Muscle of leg (tissue), 11 donors: Measurements from ENCODE around the gene C1QTNF12. TPM values are rescaled to one million over a fixed set of nuclear protein-coding genes. Genes with fewer than 3 reads are reported as not detected.
"Not testable (repeated sequence)": the region's sequence is repeated elsewhere in the genome, so short reads cannot be mapped to it uniquely, and the experiment has no call there.

Experiments used
- DNase-seq: peaks from one replicate; pipeline ENCODE4 v3.0.0; 2013
- H3K27ac ChIP-seq: one replicate; pipeline ENCODE4 v1.5.1; 2013; ENCODE audit warnings: mild to moderate bottlenecking, low read length, control low read depth
- H3K27me3 ChIP-seq: one replicate; pipeline ENCODE4 v1.6.1; 2013; ENCODE audit warnings: low read length; ENCODE audit not compliant: control insufficient read depth, insufficient read depth
- H3K36me3 ChIP-seq: one replicate; pipeline ENCODE4 v1.6.1; 2013; ENCODE audit warnings: low read length; ENCODE audit not compliant: control insufficient read depth, insufficient read depth
- H3K4me1 ChIP-seq: one replicate; pipeline ENCODE4 v1.6.1; 2013; ENCODE audit warnings: low read length; ENCODE audit not compliant: control insufficient read depth, insufficient read depth
- H3K4me3 ChIP-seq: one replicate; pipeline ENCODE4 v1.5.1; 2013; ENCODE audit warnings: low read length, control low read depth
- H3K9me3 ChIP-seq: replicated peaks from 2 replicates; pipeline ENCODE4 v1.6.1; 2013; ENCODE audit warnings: low read depth, low read length; ENCODE audit not compliant: control insufficient read depth
- WGBS: methylation state at CpG from one replicate; pipeline ENCODE4 v1.1.5; 2013; ENCODE audit warnings: missing lambda C conversion rate; ENCODE audit not compliant: insufficient coverage; 5-methylcytosine and 5-hydroxymethylcytosine counted together
- polyA plus RNA-seq, 8 donors: library from polyadenylated mRNA; unstranded; fragments of 120-200 nt; gene quantifications; one replicate each; pipeline versions ENCODE4 v1.2.1 to v1.2.3, GENCODE V29; 2013; ENCODE audit warnings: inconsistent platforms in 1 of 8, low replicate concordance in 1 of 8; ENCODE audit not compliant: insufficient read length in 8 of 8, insufficient read depth in 1 of 8
- total RNA-seq: library from RNA; stranded (reverse); fragments of 120-200 nt; gene quantifications from one replicate; pipeline ENCODE4 v1.2.4, GENCODE V29; 2013

The C1QTNF12 gene
- total and polyA plus RNA-seq, 9 donors, result 1.9 to 8.7 (median 4.8) TPM

DNA sequence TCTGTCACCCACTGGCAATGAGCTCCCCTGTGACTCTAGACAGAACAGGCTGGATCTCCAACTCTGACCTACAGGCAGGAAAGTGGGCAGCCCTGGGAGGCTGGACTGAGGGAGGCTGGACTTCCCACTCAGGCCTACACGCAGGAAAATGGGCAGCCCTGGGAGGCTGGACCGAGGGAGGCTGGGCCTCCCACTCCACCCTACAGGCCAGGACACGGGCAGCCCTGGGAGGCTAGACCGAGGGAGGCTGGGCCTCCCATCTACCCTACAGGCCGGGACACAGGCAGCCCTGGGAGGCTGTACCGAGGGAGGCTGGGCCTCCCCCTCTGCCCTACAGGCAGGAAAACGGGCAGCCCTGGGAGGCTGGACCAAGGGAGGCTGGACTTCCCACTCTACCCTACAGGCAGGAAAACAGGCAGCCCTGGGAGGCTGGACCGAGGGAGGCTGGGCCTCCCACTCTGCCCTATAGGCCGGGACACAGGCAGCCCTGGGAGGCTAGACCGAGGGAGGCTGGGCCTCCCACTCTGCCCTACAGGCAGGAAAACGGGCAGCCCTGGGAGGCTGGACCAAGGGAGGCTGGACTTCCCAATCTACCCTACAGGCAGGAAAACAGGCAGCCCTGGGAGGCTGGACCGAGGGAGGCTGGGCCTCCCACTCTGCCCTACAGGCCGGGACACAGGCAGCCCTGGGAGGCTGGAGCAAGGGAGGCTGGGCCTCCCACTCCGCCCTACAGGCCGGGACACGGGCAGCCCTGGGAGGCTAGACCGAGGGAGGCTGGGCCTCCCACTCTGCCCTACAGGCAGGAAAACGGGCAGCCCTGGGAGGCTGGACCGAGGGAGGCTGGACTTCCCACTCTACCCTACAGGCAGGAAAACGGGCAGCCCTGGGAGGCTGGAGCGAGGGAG, 1.7 kb upstream of the C1QTNF12 start:
- peaks cover 33% of the 10 kb centered on the region for H3K27me3 ChIP-seq
- H3K4me3 ChIP-seq, H3K27ac ChIP-seq, H3K9me3 ChIP-seq, DNase-seq: not testable (repeated sequence)
- peaks cover 20% of the 10 kb centered on the region for H3K4me1 ChIP-seq
- 92% methylated on average over 9 of the region's 21 CpGs for WGBS
- peaks cover 12% of the 10 kb centered on the region for H3K36me3 ChIP-seq

DNA sequence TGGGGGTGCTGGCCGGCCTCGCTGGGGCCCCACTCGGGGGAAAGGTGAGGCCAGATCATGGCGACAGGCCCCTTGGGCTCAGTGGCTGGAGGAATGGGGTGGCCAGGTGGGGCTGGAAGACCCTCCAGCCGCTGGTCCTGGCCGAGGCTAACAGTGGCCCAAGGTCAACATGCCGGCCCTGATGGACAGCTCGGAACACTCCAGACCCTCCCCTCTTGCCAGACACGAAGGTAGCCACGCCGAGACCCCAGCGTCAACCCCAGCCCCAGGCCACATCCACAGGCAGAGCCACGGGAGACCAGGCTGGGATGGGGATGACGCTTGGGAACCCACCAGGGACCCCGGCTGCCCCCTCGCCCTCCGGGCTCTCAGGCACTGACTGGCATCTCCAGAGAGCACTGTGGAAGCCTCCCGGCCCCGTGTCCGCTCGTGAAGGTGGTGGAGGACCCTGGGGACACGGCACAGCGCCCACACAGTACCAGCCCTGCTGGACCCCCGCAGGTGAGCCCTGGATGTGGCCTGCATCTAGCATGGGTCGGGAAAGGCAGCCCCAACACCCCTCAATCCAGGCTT, 905 bp upstream of the C1QTNF12 start:
- H3K36me3 ChIP-seq, result peaks cover 4% of the 10 kb centered on the region
- WGBS, result 46% methylated on average over 17 of the region's 25 CpGs
- no peak overlapping the region for H3K27ac ChIP-seq
- no peak for DNase-seq
- H3K27me3 ChIP-seq, result peaks cover 33% of the 10 kb centered on the region
- peaks cover 20% of the 10 kb centered on the region for H3K4me1 ChIP-seq
- no peaks in the 10 kb centered on the region for H3K9me3 ChIP-seq
- H3K4me3 ChIP-seq, result no peak overlapping the region

DNA sequence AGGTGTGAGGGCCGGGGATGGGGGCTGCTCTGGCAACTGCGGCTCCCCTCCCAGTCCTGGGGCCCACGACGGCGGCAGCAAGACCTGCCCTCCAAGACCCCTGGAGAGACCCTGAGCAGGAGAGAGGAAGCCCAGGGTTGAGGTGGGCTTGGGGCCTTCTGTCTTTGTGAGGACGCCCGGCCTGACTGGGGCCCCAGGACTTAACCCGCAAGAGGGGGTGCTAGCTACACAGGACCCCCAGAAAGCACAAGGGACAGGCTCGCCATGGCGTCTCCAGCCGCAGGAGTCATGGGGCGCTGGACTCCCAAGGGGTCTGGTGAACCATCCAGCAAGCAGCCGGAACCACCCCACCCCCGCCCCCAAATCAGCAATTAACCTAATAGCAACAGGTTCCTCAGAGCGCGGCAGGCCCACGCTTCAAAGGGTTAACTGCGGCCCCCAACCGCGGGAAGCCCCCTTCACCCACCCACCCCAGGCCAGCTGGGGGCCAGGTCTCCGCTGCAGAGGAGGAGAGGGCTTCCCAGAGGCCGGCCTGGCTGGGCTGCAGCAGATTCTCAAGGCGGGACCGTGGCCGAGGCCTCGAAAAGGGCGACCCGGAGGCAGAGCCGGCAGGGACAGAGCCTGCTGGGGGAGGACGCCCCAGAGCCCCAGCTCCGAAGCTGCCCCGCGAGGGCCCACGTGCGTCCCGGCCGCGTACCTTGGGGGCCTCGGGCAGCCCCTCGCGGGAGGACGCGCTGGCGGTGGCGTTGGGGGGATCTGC, 525 bp downstream of the C1QTNF12 start:
- H3K4me3 ChIP-seq, result no peak overlapping the region
- peaks cover 2% of the 10 kb centered on the region for H3K36me3 ChIP-seq
- no peaks in the 10 kb centered on the region for H3K9me3 ChIP-seq
- 20% methylated on average over 39 of the region's 45 CpGs for WGBS
- H3K4me1 ChIP-seq, result peaks cover 20% of the 10 kb centered on the region
- H3K27me3 ChIP-seq, result peaks cover 39% of the 10 kb centered on the region
- DNase-seq, result no peak
- H3K27ac ChIP-seq, result no peak overlapping the region

GRCh38 chr1:1245178-1245816, 1.2 kb downstream of the C1QTNF12 start:
- no peak for DNase-seq
- H3K27ac ChIP-seq, result no peak overlapping the region
- WGBS, result 45% methylated on average over 14 of the region's 23 CpGs
- H3K4me1 ChIP-seq, result peaks cover 20% of the 10 kb centered on the region
- no peaks in the 10 kb centered on the region for H3K36me3 ChIP-seq
- H3K9me3 ChIP-seq, result no peaks in the 10 kb centered on the region
- peaks cover 42% of the 10 kb centered on the region for H3K27me3 ChIP-seq
- H3K4me3 ChIP-seq, result no peak overlapping the region

DNA sequence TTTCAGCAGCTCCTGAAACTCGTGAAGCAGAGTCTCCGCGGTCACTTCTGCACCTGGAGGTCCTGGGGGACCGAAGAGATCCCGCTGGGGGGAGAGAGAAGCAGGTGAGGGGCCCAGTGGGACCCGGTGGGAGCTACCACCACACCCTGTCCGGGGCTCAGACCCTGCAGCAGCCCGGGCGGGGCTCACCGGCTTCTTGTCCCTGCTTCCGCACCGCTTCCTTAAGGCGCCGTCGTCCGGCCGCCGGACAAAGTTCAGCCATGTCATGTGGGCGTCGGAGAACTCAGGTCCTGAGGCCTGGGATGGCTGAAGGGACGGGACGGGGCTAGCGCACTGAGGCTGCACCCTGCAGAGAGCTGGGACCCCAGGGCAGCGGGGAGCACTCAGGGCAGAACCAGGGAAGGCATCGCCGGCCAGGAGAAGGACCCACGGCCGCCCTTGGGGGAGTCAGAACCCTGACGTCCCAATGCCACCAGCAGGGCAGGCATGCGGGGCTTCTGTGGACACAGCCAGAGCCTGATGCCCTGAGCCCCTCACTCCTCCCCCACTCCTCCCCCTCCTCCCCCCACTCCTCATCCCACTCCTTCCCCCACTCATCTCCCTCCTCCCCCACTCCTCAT, 2.2 kb downstream of the C1QTNF12 start:
- DNase-seq, result no peak
- WGBS, result 41% methylated on average over 27 of the region's 30 CpGs
- no peak overlapping the region for H3K27ac ChIP-seq
- peaks cover 28% of the 10 kb centered on the region for H3K4me1 ChIP-seq
- H3K36me3 ChIP-seq, result no peaks in the 10 kb centered on the region
- H3K9me3 ChIP-seq, result no peaks in the 10 kb centered on the region
- no peak overlapping the region for H3K4me3 ChIP-seq
- H3K27me3 ChIP-seq, result peaks cover 52% of the 10 kb centered on the region

GRCh38 chr1:1243807-1244191, 2.7 kb downstream of the C1QTNF12 start:
- no peak for DNase-seq
- Histone ChIP-seq H3K27me3 (peaks cover 57% of the 10 kb centered on the region), H3K4me3 (no peak overlapping the region)

GRCh38 chr1:1243266-1243660, 3.3 kb downstream of the C1QTNF12 start:
- WGBS, result 88% methylated on average over 18 of the region's 23 CpGs
- Histone ChIP-seq H3K4me3 (no peak overlapping the region), H3K4me1 (peaks cover 38% of the 10 kb centered on the region), H3K9me3 (no peaks in the 10 kb centered on the region), H3K27me3 (peaks cover 63% of the 10 kb centered on the region), H3K27ac (no peak overlapping the region), H3K36me3 (no peaks in the 10 kb centered on the region)
- no peak for DNase-seq

More at GRCh38 chr1:1243807-1244191, 2.7 kb downstream of the C1QTNF12 start:
- Histone ChIP-seq H3K27ac (no peak overlapping the region), H3K36me3 (no peaks in the 10 kb centered on the region), H3K4me1 (peaks cover 33% of the 10 kb centered on the region), H3K9me3 (no peaks in the 10 kb centered on the region)
- WGBS, result 38% methylated on average over 18 of the region's 23 CpGs

DNA sequence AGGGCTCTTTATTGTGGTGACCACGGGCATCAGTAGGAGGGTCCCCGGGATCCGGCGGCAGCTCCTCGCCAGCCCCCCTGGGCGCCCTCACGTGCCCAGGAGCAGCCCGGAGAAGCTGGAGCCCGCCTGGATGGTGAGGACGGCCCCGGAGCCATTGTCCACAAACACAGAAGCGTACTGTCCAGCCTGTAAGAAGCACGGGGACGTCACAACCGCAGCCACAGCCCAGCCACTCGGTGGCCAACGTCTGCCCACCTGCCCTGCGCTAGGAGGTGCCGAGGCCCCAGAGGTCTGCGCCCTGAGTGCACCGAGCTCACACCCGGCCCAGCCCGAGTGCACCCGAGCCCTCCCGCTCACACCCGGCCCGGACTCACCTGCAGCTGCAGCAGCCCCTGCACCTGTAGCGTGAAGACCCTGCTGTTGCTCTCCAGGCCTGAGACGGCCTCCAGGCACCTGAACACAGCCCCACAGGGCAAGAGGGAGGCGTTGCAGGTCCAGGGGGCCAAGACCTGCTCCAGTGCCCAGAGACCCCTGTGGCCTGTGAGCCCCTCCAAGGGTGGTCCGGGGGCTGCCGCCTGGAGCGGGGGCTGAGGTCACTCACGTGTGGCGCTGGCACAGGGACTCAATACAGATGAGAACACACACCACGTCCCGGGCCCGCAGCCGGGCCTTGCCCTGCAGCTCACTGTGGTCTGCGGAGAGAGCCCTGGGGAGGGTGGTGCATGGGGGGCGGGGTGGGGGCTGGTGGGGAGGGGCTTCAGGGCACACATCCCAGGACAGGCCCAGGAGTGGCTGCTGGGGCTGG, 3.9 kb downstream of the C1QTNF12 start:
- Histone ChIP-seq H3K4me1 (peaks cover 44% of the 10 kb centered on the region), H3K36me3 (no peaks in the 10 kb centered on the region), H3K9me3 (no peaks in the 10 kb centered on the region), H3K27ac (no peak overlapping the region), H3K27me3 (peaks cover 64% of the 10 kb centered on the region), H3K4me3 (no peak overlapping the region)
- WGBS, result 82% methylated on average over 35 of the region's 41 CpGs
- DNase-seq, result no peak

GRCh38 chr1:1241588-1242219, 4.8 kb downstream of the C1QTNF12 start:
- Histone ChIP-seq H3K4me1 (peaks cover 48% of the 10 kb centered on the region), H3K27me3 (peaks cover 59% of the 10 kb centered on the region), H3K27ac (no peak overlapping the region), H3K4me3 (no peak overlapping the region), H3K9me3 (no peaks in the 10 kb centered on the region), H3K36me3 (no peaks in the 10 kb centered on the region)
- no peak for DNase-seq
- 82% methylated on average over 22 of the region's 26 CpGs for WGBS
